Suprapubic skin (tissue), 4 donors: ENCODE data around the gene ACVR1.

Experiments
- CTCF ChIP-seq, 2 donors: fragments of 200-600 bp in 1 of 2; fragments of 450-650 bp in 1 of 2; sonication (generic) in 1 of 2; IDR thresholded peaks; one replicate each; pipeline ENCODE4 v1.5.1; 2016 to 2019; ENCODE audit warnings: antibody characterized with exemption in 2 of 2, mild to moderate bottlenecking in 1 of 2, moderate library complexity in 1 of 2
- EP300 ChIP-seq: sonication (generic); formaldehyde crosslinking; IDR thresholded peaks from one replicate; pipeline ENCODE4 v1.6.1; 2017; ENCODE audit warnings: antibody characterized with exemption
- POLR2A ChIP-seq, 2 donors: fragments of 450-650 bp; IDR thresholded peaks; one replicate each; pipeline ENCODE4 v1.6.1; 2017; ENCODE audit warnings: antibody characterized with exemption in 2 of 2, mild to moderate bottlenecking in 2 of 2, moderate library complexity in 2 of 2
- POLR2AphosphoS5 ChIP-seq, 3 donors: sonication (generic); formaldehyde crosslinking; IDR thresholded peaks; one replicate each; pipeline ENCODE4 v1.6.1; 2017; ENCODE audit warnings: antibody characterized with exemption in 3 of 3

DNA sequence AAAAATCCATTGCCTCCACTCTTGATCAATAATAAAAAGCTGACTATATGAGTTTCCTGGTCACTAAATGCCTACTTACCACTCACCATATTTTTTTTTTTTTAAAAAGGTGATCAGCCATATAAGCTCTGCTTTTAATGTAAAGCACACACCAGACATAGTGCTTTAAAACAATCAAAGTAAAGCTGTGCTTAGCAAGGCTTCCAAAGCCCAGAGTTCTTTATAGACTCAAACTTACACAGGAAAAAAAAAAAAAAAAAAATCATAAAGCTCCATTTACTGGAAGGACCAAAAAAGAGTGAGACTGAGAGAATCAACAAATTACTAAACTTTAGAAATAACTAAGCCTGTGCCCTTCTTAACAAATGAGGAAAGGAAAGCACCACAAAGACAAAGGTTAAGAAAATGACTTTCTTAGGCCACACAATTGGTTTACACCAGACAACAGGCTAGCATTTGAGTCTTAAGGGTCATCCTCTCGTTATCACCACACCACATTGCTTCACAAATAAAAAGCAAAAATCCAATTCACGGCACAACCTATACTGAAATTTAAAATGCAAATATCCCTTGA lies 11.2 kb downstream of the ACVR1 start:
- TF ChIP-seq CTCF (IDR thresholded peaks at IDR 0.05) (no peak), POLR2AphosphoS5 (IDR thresholded peaks at IDR 0.05) (no peak), EP300 (no peak), POLR2A (IDR thresholded peaks at IDR 0.05) (no peak)
